Fibroblast of lung (primary cell): Measurements from ENCODE around the gene UPK3A. TPM values are rescaled to one million over a fixed set of nuclear protein-coding genes. Genes with fewer than 3 reads are reported as not detected.
A peak's percentile ranks its signal among the peaks of the same experiment; 100 is the strongest.

Experiments used
- DNase-seq, 2 donors: peaks; one replicate each; pipeline versions ENCODE4 v3.0.0 to v3.0.0-alpha.2; 2010; ENCODE audit warnings: low read depth in 2 of 2
- H2AFZ ChIP-seq: 2 replicates; pipeline ENCODE4 v1.5.1; 2012; ENCODE audit warnings: low read length, control low read depth, inconsistent platforms
- H3K27ac ChIP-seq: 2 replicates; pipeline ENCODE4 v1.5.1; 2011; ENCODE audit warnings: low read length, control low read depth; ENCODE audit not compliant: insufficient read depth
- H3K27me3 ChIP-seq: 2 replicates; pipeline ENCODE4 v1.5.1; 2011; ENCODE audit warnings: mild to moderate bottlenecking, low read length; ENCODE audit not compliant: control insufficient read depth, insufficient read depth
- H3K36me3 ChIP-seq: 2 replicates; pipeline ENCODE4 v1.5.1; 2011; ENCODE audit warnings: low read length; ENCODE audit not compliant: control insufficient read depth, insufficient read depth
- H3K4me1 ChIP-seq: 2 replicates; pipeline ENCODE4 v1.5.1; 2011; ENCODE audit warnings: low read length; ENCODE audit not compliant: control insufficient read depth, insufficient read depth; ENCODE audit errors: extremely low read depth
- H3K4me2 ChIP-seq: 2 replicates; pipeline ENCODE4 v1.5.1; 2011; ENCODE audit warnings: low read length, control low read depth; ENCODE audit not compliant: insufficient read depth; ENCODE audit errors: extremely low read depth
- H3K4me3 ChIP-seq, 4 experiments: fragments of 200-600 bp in 1 of 4; sonication (generic) in 1 of 4; replicated peaks in 1 of 4; 2 replicates each; pipeline ENCODE4 v1.5.1; 2011 to 2016; ENCODE audit warnings: low read length in 4 of 4, low read depth in 3 of 4, mild to moderate bottlenecking in 3 of 4, control low read depth in 2 of 4, inconsistent platforms in 1 of 4, mixed read lengths in 1 of 4; ENCODE audit not compliant: insufficient read depth in 1 of 4; ENCODE audit errors: control extremely low read depth in 1 of 4
- H3K79me2 ChIP-seq: 2 replicates; pipeline ENCODE4 v1.5.1; 2012; ENCODE audit warnings: mild to moderate bottlenecking, low read length, inconsistent platforms; ENCODE audit not compliant: control insufficient read depth, insufficient read depth
- H3K9ac ChIP-seq: 2 replicates; pipeline ENCODE4 v1.5.1; 2011; ENCODE audit warnings: mild to moderate bottlenecking, low read length, control low read depth; ENCODE audit not compliant: insufficient read depth
- H3K9me3 ChIP-seq: 2 replicates; pipeline ENCODE4 v1.5.1; 2012; ENCODE audit warnings: low read depth, low read length; ENCODE audit not compliant: control insufficient read depth, insufficient read depth
- H4K20me1 ChIP-seq: 2 replicates; pipeline ENCODE4 v1.5.1; 2011; ENCODE audit warnings: low read length; ENCODE audit not compliant: control insufficient read depth, insufficient read depth; ENCODE audit errors: extremely low read depth
- EZH2 ChIP-seq: IDR thresholded peaks from 2 replicates; pipeline ENCODE4 v1.5.1; 2012; ENCODE audit warnings: low read length, control low read depth, mild to moderate bottlenecking; ENCODE audit errors: missing control alignments
- polyA plus RNA-seq, 2 donors: library from polyadenylated mRNA; depleted of rRNA in 1 of 2; stranded (reverse) in 1 of 2; unstranded in 1 of 2; fragments of >200 nt; gene quantifications; 2 replicates each; pipeline ENCODE4 v1.2.1, GENCODE V29; 2011 to 2012; ENCODE audit warnings: missing spikeins in 1 of 2
- total RNA-seq: library from RNA; depleted of rRNA; stranded (reverse); fragments of >200 nt; gene quantifications from 2 replicates; pipeline ENCODE4 v1.2.1, GENCODE V29; 2014
- TF ChIP-seq, protein P1 (sequence below), 2 donors: IDR thresholded peaks in 1 of 2; conservative IDR thresholded peaks in 1 of 2; 1 replicate in 1 of 2; 2 replicates in 1 of 2; pipeline ENCODE4 v1.5.1; 2011 to 2012; ENCODE audit warnings: low read length in 2 of 2, control low read depth in 1 of 2, inconsistent platforms in 1 of 2, low read depth in 1 of 2, mild to moderate bottlenecking in 1 of 2

Gene UPK3A
- total and polyA plus RNA-seq, 2 donors (not counting 1 experiment from before 2014, with no cell fraction given) = not detected

DNA sequence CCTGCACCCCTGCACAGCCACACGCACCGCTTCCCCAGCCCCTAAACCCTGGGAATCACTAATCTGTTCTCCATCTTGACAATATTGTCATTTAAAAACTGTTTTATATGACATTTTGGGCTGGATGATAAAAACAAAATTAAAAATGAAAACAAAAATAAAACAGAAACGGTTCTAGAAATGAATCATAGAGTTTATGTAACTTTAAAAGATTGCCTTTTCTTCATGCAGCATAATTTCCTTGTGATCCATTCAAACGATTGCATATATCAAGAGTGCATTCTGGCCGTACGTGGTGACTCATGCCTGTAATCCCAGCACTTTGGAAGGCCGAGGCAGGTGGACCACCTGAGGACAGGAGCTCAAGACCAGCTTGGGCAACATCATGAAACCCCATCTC, 18.4 kb downstream of the UPK3A start:
- Histone ChIP-seq H3K27ac (no peak overlapping the region), H3K4me1 (peaks cover 3% of the 10 kb centered on the region), H2AFZ (no peak overlapping the region), H3K4me3 (no peak overlapping the region), H3K79me2 (no peaks in the 10 kb centered on the region), H3K27me3 (no peaks in the 10 kb centered on the region), H3K4me2 (no peak overlapping the region), H4K20me1 (no peaks in the 10 kb centered on the region), H3K36me3 (no peaks in the 10 kb centered on the region), H3K9me3 (no peaks in the 10 kb centered on the region), H3K9ac (no peak overlapping the region)
- TF ChIP-seq, protein P1, sequence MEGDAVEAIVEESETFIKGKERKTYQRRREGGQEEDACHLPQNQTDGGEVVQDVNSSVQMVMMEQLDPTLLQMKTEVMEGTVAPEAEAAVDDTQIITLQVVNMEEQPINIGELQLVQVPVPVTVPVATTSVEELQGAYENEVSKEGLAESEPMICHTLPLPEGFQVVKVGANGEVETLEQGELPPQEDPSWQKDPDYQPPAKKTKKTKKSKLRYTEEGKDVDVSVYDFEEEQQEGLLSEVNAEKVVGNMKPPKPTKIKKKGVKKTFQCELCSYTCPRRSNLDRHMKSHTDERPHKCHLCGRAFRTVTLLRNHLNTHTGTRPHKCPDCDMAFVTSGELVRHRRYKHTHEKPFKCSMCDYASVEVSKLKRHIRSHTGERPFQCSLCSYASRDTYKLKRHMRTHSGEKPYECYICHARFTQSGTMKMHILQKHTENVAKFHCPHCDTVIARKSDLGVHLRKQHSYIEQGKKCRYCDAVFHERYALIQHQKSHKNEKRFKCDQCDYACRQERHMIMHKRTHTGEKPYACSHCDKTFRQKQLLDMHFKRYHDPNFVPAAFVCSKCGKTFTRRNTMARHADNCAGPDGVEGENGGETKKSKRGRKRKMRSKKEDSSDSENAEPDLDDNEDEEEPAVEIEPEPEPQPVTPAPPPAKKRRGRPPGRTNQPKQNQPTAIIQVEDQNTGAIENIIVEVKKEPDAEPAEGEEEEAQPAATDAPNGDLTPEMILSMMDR (conservative IDR thresholded peaks at IDR 0.05 in 1 of 2, IDR thresholded peaks at IDR 0.05 in 1 of 2; ENCODE audit: low read depth in 1 of 2, low read length in 2 of 2) = no peak
- TF ChIP-seq EZH2 = no peak
- no peak for DNase-seq

DNA sequence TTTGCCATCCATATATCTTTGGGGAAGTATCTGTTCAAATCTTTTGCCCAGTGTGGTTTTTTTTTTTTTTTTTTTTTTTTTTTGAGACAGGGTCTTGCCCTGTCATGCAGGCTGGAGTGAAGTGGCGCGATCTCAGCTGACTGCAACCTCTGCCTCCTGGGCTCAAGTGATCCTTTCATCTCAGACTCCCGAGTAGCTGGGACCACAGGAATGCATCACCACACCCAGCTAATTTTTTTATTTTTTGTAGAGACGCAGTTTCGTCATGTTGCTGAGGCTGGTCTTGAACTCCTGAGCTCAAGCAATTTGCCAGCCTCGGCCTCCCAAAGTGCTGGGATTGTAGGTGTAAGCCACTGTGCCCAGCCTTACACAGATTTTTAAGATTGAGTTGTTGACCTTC, 20.2 kb downstream of the UPK3A start:
- Histone ChIP-seq H3K9ac (no peak overlapping the region), H3K27ac (no peak overlapping the region), H4K20me1 (no peaks in the 10 kb centered on the region), H3K4me3 (no peak overlapping the region), H3K4me1 (peaks cover 3% of the 10 kb centered on the region), H3K79me2 (no peaks in the 10 kb centered on the region), H3K27me3 (no peaks in the 10 kb centered on the region), H3K9me3 (no peaks in the 10 kb centered on the region), H3K4me2 (no peak overlapping the region), H3K36me3 (no peaks in the 10 kb centered on the region), H2AFZ (no peak overlapping the region)
- TF ChIP-seq EZH2 = no peak
- TF ChIP-seq, protein P1 (conservative IDR thresholded peaks at IDR 0.05 in 1 of 2, IDR thresholded peaks at IDR 0.05 in 1 of 2; ENCODE audit: low read depth in 1 of 2, low read length in 2 of 2) = no peak
- DNase-seq = peak in 1 of 2 donors; percentile 21

DNA sequence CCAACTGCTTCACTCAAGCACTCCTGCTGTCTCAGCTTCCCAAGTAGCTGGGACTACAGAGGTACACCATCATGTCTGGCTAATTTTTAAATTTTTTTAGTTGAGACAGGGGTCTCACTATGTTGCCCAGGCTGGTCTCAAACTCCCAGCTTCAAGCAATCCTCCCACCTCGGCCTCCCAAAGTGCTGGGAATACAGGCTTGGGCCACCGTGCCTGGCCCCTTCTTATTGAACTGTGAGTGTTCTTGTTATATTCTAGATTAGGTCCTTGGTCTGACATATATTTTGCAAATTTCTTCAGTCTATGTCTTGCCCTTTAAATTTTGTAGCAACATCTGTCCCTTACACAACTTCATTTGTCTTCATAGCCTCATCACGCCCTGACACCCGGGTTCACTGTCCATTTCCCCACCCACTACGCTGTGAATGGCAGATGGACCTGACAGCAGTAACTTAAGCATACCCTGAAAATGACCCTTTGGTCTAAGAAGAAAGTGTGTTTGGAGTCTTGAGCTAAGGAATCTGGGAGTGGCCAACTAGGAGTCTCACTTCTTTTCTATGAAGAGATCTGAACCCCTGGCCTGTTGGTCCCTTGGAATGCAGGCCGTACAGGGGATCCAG, 20.8 kb downstream of the UPK3A start:
- H3K27ac ChIP-seq = no peak overlapping the region

More for the DNA sequence above, 20.8 kb downstream of the UPK3A start:
- no peaks in the 10 kb centered on the region for H3K36me3 ChIP-seq
- peaks cover 2% of the 10 kb centered on the region for H3K79me2 ChIP-seq
- no peak overlapping the region for H3K9ac ChIP-seq
- H4K20me1 ChIP-seq = no peaks in the 10 kb centered on the region
- H3K4me3 ChIP-seq = no peak overlapping the region
- no peak for TF ChIP-seq EZH2
- TF ChIP-seq, protein P1 (conservative IDR thresholded peaks at IDR 0.05 in 1 of 2, IDR thresholded peaks at IDR 0.05 in 1 of 2; ENCODE audit: low read depth in 1 of 2, low read length in 2 of 2) = no peak
- no peak overlapping the region for H2AFZ ChIP-seq
- H3K4me2 ChIP-seq = no peak overlapping the region
- no peaks in the 10 kb centered on the region for H3K27me3 ChIP-seq
- peaks cover 3% of the 10 kb centered on the region for H3K4me1 ChIP-seq
- H3K9me3 ChIP-seq = no peaks in the 10 kb centered on the region
- no peak for DNase-seq
